ENCODE measurements around the gene KLHDC7A. TPM values are rescaled to one million over a fixed set of nuclear protein-coding genes. Genes with fewer than 3 reads are reported as not detected.

KLHDC7A gene
- total and polyA plus RNA-seq, 12 donors = 0.09 to 0.14 (median 0.13) TPM; not detected in 7

DNA sequence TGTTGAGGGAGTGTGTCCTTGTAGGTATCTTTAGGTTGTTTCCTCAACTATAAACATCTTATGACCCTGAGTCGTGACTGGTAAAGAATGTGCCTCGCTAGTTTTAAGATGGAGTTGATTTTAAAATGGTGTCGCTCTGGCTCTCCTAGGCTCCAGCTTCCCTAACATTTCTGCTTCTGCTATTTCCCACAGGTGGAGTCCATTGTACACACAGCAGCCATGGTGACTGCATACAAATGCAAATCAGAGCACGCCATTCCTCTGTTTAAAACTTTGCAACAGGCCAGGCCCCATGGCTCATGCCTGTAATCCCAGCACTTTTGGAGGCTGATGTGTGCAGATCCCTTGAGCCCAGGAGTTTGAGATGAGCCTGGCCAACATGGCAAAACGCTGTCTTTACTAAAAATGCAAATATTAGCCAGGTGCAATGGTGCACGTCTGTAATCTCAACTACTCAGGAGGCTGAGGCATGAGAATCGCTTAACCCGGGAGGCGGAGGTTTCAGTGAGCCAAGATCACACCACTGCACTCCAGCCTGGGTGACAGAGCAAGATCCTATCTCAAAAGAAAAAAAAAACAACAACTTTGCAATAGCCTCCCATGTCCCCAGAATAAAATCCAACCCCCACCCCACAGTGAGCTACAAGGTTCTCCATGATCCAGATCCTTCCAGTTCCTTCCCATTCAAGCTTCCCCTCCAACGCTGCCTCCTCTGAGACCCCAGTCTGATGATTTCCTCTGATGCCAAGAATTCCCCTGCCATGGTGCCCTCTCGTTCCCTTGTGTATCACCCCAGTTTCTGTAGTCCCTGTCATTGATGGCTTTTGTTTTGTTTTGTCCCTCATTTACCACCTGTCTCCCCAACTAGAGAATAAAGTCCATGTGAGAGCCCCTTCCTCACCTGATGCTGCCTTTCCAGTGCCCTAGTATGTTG lies 36.9 kb upstream of the KLHDC7A start:
- peaks cover 0 to 46% (median 24%) of the 10 kb centered on the region in 7 donors for H3K27me3 ChIP-seq
- H3K36me3 ChIP-seq = no peaks in the 10 kb centered on the region
- DNase-seq = no peak
- H3K4me3 ChIP-seq = no peak overlapping the region
- TF ChIP-seq, protein P1, sequence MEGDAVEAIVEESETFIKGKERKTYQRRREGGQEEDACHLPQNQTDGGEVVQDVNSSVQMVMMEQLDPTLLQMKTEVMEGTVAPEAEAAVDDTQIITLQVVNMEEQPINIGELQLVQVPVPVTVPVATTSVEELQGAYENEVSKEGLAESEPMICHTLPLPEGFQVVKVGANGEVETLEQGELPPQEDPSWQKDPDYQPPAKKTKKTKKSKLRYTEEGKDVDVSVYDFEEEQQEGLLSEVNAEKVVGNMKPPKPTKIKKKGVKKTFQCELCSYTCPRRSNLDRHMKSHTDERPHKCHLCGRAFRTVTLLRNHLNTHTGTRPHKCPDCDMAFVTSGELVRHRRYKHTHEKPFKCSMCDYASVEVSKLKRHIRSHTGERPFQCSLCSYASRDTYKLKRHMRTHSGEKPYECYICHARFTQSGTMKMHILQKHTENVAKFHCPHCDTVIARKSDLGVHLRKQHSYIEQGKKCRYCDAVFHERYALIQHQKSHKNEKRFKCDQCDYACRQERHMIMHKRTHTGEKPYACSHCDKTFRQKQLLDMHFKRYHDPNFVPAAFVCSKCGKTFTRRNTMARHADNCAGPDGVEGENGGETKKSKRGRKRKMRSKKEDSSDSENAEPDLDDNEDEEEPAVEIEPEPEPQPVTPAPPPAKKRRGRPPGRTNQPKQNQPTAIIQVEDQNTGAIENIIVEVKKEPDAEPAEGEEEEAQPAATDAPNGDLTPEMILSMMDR (IDR thresholded peaks at IDR 0.05) = no peak
- no peak overlapping the region for H3K27ac ChIP-seq
- peaks cover 0 to 4% (median 0%) of the 10 kb centered on the region in 11 donors for H3K9me3 ChIP-seq
- ATAC-seq = no peak
- WGBS, 2 donors = 67 to 75% methylated on average over 11 of the region's 11 CpGs
- intact Hi-C loops (cut with DNase I) = no loop called here
- H3K4me1 ChIP-seq = no peaks in the 10 kb centered on the region

GRCh38 chr1:18444563-18444962 lies 36.2 kb upstream of the KLHDC7A start:
- WGBS, 2 donors = 64 to 71% methylated on average over 3 of the region's 3 CpGs
- Histone ChIP-seq H3K27me3 (peaks cover 0 to 54% (median 28%) of the 10 kb centered on the region in 7 donors), H3K4me3 (no peak overlapping the region), H3K36me3 (no peaks in the 10 kb centered on the region), H3K27ac (no peak overlapping the region), H3K9me3 (peaks cover 0 to 4% (median 0%) of the 10 kb centered on the region in 11 donors), H3K4me1 (no peaks in the 10 kb centered on the region)
- intact Hi-C loops (cut with DNase I) = no loop called here
- DNase-seq (no peak), ATAC-seq (no peak)
- TF ChIP-seq, protein P1 (IDR thresholded peaks at IDR 0.05) = no peak

DNA sequence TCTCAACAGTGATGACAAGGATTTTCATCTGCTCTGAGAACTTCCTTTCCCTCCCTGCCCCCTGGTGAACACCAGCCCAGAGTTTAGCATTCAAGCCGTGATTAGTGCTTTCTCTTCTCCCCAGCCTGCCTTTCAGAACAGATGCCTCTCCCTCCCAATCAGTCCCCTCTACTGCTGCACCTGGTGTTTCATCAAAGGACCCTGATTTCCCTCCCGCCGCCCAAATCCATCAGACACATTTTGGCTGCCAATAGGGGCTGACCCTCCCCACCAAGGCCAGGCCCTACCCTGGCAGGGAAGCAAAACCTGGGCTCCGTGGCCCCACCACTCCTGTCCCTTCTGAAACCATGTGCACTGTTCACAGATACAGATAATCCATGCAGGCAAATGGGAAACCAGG lies 34.0 kb upstream of the KLHDC7A start:
- DNase-seq (no peak), ATAC-seq (no peak)
- no peak overlapping the region for H3K27ac ChIP-seq
- no peak overlapping the region for H3K4me3 ChIP-seq
- H3K9me3 ChIP-seq = no peaks in the 10 kb centered on the region
- intact Hi-C loops (cut with DNase I) = no loop called here
- H3K27me3 ChIP-seq = peaks cover 0 to 51% (median 23%) of the 10 kb centered on the region in 7 donors
- TF ChIP-seq, protein P1 (IDR thresholded peaks at IDR 0.05) = no peak
- WGBS, 2 donors = 62 to 63% methylated on average over 4 of the region's 4 CpGs
- no peaks in the 10 kb centered on the region for H3K36me3 ChIP-seq
- no peaks in the 10 kb centered on the region for H3K4me1 ChIP-seq

- Histone ChIP-seq H3K27ac (no peak overlapping the region), H3K4me3 (no peak overlapping the region), H3K9me3 (no peaks in the 10 kb centered on the region), H3K36me3 (no peaks in the 10 kb centered on the region), H3K4me1 (no peaks in the 10 kb centered on the region), H3K27me3 (peaks cover 0 to 53% (median 23%) of the 10 kb centered on the region in 7 donors)
- intact Hi-C loops (cut with DNase I) = no loop called here
- ATAC-seq (no peak), DNase-seq (no peak)
- whole genome bisulfite sequencing, 2 donors = 78 to 80% methylated on average over 13 of the region's 13 CpGs
- TF ChIP-seq, protein P1 (IDR thresholded peaks at IDR 0.05) = no peak
These were observed 33.1 kb upstream of the KLHDC7A start for GRCh38 chr1:18447509-18448220.
